B cell (primary cell): ENCODE results near the gene SLC43A1. TPM values are rescaled to one million over a fixed set of nuclear protein-coding genes. Genes with fewer than 3 reads are reported as not detected.

Experiments
- ATAC-seq: fragments of 200-7000 bp; cut with Tn5 transposase; one replicate; pipeline ENCODE4 v1.10.0; 2021; ENCODE audit warnings: low read depth, mild to moderate bottlenecking, moderate number of reproducible peaks, moderate library complexity
- CTCF ChIA-PET: fragments of 350-600 bp; sonication (Branson Sonifier 250); formaldehyde crosslinking; loops from one replicate; lab custom pipeline; 2021; ENCODE audit warnings: antibody characterized with exemption, inconsistent platforms; lab: Charles Lee
- POLR2A ChIA-PET: fragments of 350-600 bp; sonication (Branson Sonifier 250); formaldehyde crosslinking; loops from one replicate; lab custom pipeline; 2021; ENCODE audit warnings: antibody characterized with exemption; lab: Charles Lee
- DNase-seq: peaks from one replicate; pipeline ENCODE4 v3.0.0; 2013
- H2AFZ ChIP-seq: 2 replicates; pipeline ENCODE4 v1.6.1; 2012; ENCODE audit warnings: mild to moderate bottlenecking, low read depth, low read length; ENCODE audit not compliant: insufficient read depth, poor library complexity, severe bottlenecking
- H3K27ac ChIP-seq, 2 donors: 1 replicate in 1 of 2; 2 replicates in 1 of 2; pipeline ENCODE4 v1.5.1; 2012 to 2013; ENCODE audit warnings: low read length in 2 of 2, mild to moderate bottlenecking in 2 of 2, moderate library complexity in 1 of 2
- H3K27me3 ChIP-seq, 4 experiments: fragments of 200-600 bp in 1 of 4; sonication (generic) in 1 of 4; replicated peaks in 1 of 4; 1 replicate in 2 of 4; 2 replicates in 2 of 4; pipeline versions ENCODE4 v1.6.1 to v1.7.0; 2013 to 2016; ENCODE audit warnings: low read length in 3 of 4, mild to moderate bottlenecking in 2 of 4, mixed read lengths in 1 of 4, moderate library complexity in 1 of 4; ENCODE audit not compliant: insufficient read depth in 4 of 4, control insufficient read depth in 3 of 4; ENCODE audit errors: control extremely low read depth in 1 of 4
- H3K36me3 ChIP-seq, 2 experiments: replicated peaks in 1 of 2; 1 replicate in 1 of 2; 2 replicates in 1 of 2; pipeline versions ENCODE4 v1.6.1 to v1.7.1; 2013; ENCODE audit warnings: low read length in 1 of 2; ENCODE audit not compliant: insufficient read depth in 2 of 2, control insufficient read depth in 1 of 2; ENCODE audit errors: control extremely low read depth in 1 of 2, extremely low read depth in 1 of 2
- H3K4me1 ChIP-seq, 2 donors: fragments of 200-600 bp in 1 of 2; sonication (generic) in 1 of 2; 1 replicate in 1 of 2; 2 replicates in 1 of 2; pipeline versions ENCODE4 v1.5.1 to v1.6.1; 2013 to 2017; ENCODE audit warnings: low read length in 2 of 2; ENCODE audit not compliant: control insufficient read depth in 2 of 2, insufficient read depth in 2 of 2
- H3K4me2 ChIP-seq: replicated peaks from 2 replicates; pipeline ENCODE3; 2012; ENCODE audit warnings: mild to moderate bottlenecking, low read depth, low read length; ENCODE audit not compliant: poor library complexity, severe bottlenecking
- H3K4me3 ChIP-seq, 5 experiments: fragments of 200-600 bp in 1 of 5; sonication (generic) in 1 of 5; 1 replicate in 3 of 5; 2 replicates in 2 of 5; pipeline versions ENCODE4 v1.5.1 to v1.7.0; 2011 to 2016; ENCODE audit warnings: low read length in 4 of 5, mild to moderate bottlenecking in 4 of 5, low read depth in 2 of 5, control low read depth in 1 of 5, moderate library complexity in 1 of 5; ENCODE audit not compliant: insufficient read depth in 1 of 5; ENCODE audit errors: control extremely low read depth in 1 of 5, extremely low read depth in 1 of 5
- H3K79me2 ChIP-seq: fragments of 200-600 bp; sonication (generic); one replicate; pipeline ENCODE4 v1.6.0; 2016; ENCODE audit warnings: low read length; ENCODE audit not compliant: control insufficient read depth, insufficient read depth
- H3K9ac ChIP-seq: fragments of 200-600 bp; sonication (generic); 2 replicates; pipeline ENCODE4 v1.6.1; 2017; ENCODE audit warnings: mild to moderate bottlenecking, low read length, moderate library complexity
- H3K9me3 ChIP-seq, 3 donors: one replicate each; pipeline versions ENCODE4 v1.6.1 to v1.7.1; 2013; ENCODE audit warnings: low read length in 2 of 3; ENCODE audit not compliant: control insufficient read depth in 2 of 3, insufficient read depth in 1 of 3; ENCODE audit errors: control extremely low read depth in 1 of 3
- H4K20me1 ChIP-seq: 2 replicates; pipeline ENCODE4 v1.6.0; 2012; ENCODE audit warnings: mild to moderate bottlenecking, low read length; ENCODE audit not compliant: insufficient read depth, control insufficient read depth, poor library complexity, severe bottlenecking
- H3K27ac Mint-ChIP-seq: one replicate; pipeline ENCODE4 v1.8.0; 2021; ENCODE audit warnings: mixed read lengths
- H3K27me3 Mint-ChIP-seq: one replicate; pipeline ENCODE4 v1.8.0; 2021; ENCODE audit warnings: mixed read lengths
- H3K4me1 Mint-ChIP-seq: one replicate; pipeline ENCODE4 v1.8.0; 2021; ENCODE audit warnings: mixed read lengths
- H3K4me3 Mint-ChIP-seq: one replicate; pipeline ENCODE4 v1.8.0; 2021; ENCODE audit warnings: mixed read lengths
- H3K9me3 Mint-ChIP-seq: one replicate; pipeline ENCODE4 v1.8.0; 2022; ENCODE audit warnings: mixed read lengths; ENCODE audit not compliant: insufficient read depth
- CTCF ChIP-seq: fragments of 200-600 bp; IDR thresholded peaks from one replicate; pipeline ENCODE4 v1.8.0; 2022; ENCODE audit warnings: antibody characterized with exemption, mild to moderate bottlenecking
- EZH2 ChIP-seq: IDR thresholded peaks from 2 replicates; pipeline ENCODE4 v1.6.1; 2012; ENCODE audit warnings: borderline replicate concordance, low read depth, mild to moderate bottlenecking, moderate library complexity, low read length; ENCODE audit not compliant: insufficient read depth, poor library complexity, severe bottlenecking
- WGBS: methylation state at CpG from one replicate; pipeline ENCODE4 v1.1.5; 2013; ENCODE audit warnings: missing lambda C conversion rate; ENCODE audit not compliant: insufficient coverage; 5-methylcytosine and 5-hydroxymethylcytosine counted together
- intact Hi-C: fragments of 100-400 bp; cut with micrococcal nuclease; formaldehyde crosslinking; loops from one replicate; pipeline ENCODE4 v1.10.0; 2022
- polyA plus RNA-seq: library from polyadenylated mRNA; depleted of rRNA; stranded (reverse); fragments of >200 nt; gene quantifications from 2 replicates; pipeline ENCODE4 v1.2.3, GENCODE V29; 2012
- total RNA-seq, 2 donors: library from RNA; stranded (reverse); fragments of 120-200 nt in 1 of 2; gene quantifications; 1 replicate in 1 of 2; 2 replicates in 1 of 2; pipeline versions ENCODE4 v1.2.3 to v1.2.4, GENCODE V29; 2013 to 2022

Gene SLC43A1
- total and polyA plus RNA-seq, 2 donors (not counting 1 experiment from before 2014, with no cell fraction given) = 3.7 to 6.4 TPM

- WGBS = 98% methylated on average over 6 of the region's 6 CpGs
- no peaks in the 10 kb centered on the region for H3K27me3 Mint-ChIP-seq
- Histone ChIP-seq H3K4me3 (no peak overlapping the region), H3K79me2 (no peaks in the 10 kb centered on the region), H3K9me3 (no peaks in the 10 kb centered on the region), H3K9ac (no peak overlapping the region), H3K4me2 (no peak overlapping the region), H2AFZ (no peak overlapping the region), H3K4me1 (peaks cover 11 to 16% of the 10 kb centered on the region in 2 donors), H3K27ac (no peak overlapping the region), H3K36me3 (peaks cover 0 to 3% of the 10 kb centered on the region in 2 experiments), H4K20me1 (no peaks in the 10 kb centered on the region), H3K27me3 (no peaks in the 10 kb centered on the region)
- intact Hi-C loops = no loop called here
- TF ChIP-seq CTCF = no peak
- no peak for TF ChIP-seq EZH2
- CTCF ChIA-PET = interaction anchor here (1.2 to 1.5 kb wide), 2 partner anchors 51 to 118 kb away, joined by 3 read pairs; no protein-coding TSS in a partner anchor
- H3K4me1 Mint-ChIP-seq = peaks cover 15% of the 10 kb centered on the region
- POLR2A ChIA-PET = no interaction called here
- no peak overlapping the region for H3K4me3 Mint-ChIP-seq
- no peak for DNase-seq
- ATAC-seq = no peak
- H3K27ac Mint-ChIP-seq = no peak overlapping the region
- no peaks in the 10 kb centered on the region for H3K9me3 Mint-ChIP-seq
These were observed 29.1 kb upstream of the SLC43A1 start for GRCh38 chr11:57544566-57544965.

GRCh38 chr11:57543593-57543992 lies 28.1 kb upstream of the SLC43A1 start:
- Histone ChIP-seq H3K36me3 (no peaks in the 10 kb centered on the region), H4K20me1 (no peaks in the 10 kb centered on the region), H3K9ac (no peak overlapping the region), H3K4me3 (no peak overlapping the region), H3K9me3 (no peaks in the 10 kb centered on the region), H3K4me1 (peaks cover 11 to 16% of the 10 kb centered on the region in 2 donors), H3K27ac (no peak overlapping the region), H3K79me2 (no peaks in the 10 kb centered on the region), H2AFZ (no peak overlapping the region), H3K27me3 (no peaks in the 10 kb centered on the region), H3K4me2 (no peak overlapping the region)
- H3K27me3 Mint-ChIP-seq = no peaks in the 10 kb centered on the region
- TF ChIP-seq CTCF (no peak), EZH2 (no peak)
- H3K27ac Mint-ChIP-seq = peak overlapping the region; percentile 15
- H3K9me3 Mint-ChIP-seq = no peaks in the 10 kb centered on the region
- H3K4me3 Mint-ChIP-seq = no peak overlapping the region
- POLR2A ChIA-PET = no interaction called here
- ATAC-seq = no peak
- DNase-seq = no peak
- peaks cover 14% of the 10 kb centered on the region for H3K4me1 Mint-ChIP-seq
- 97% methylated on average over 6 of the region's 6 CpGs for WGBS
- intact Hi-C loops = no loop called here
- CTCF ChIA-PET = interaction anchor here (0.6 to 1.5 kb wide), 3 partner anchors 23 to 117 kb away, joined by 3 read pairs; no protein-coding TSS in a partner anchor
